Upper lobe of right lung (tissue), 1 donor: ENCODE measurements around the gene PCDH11X. TPM values are rescaled to one million over a fixed set of nuclear protein-coding genes. Genes with fewer than 3 reads are reported as not detected.
"Not testable (repeated sequence)": the region's sequence is repeated elsewhere in the genome, so short reads cannot be mapped to it uniquely, and the experiment has no call there.

Experiments used
- ATAC-seq: fragments of 200-7000 bp; cut with Tn5 transposase; one replicate; pipeline ENCODE4 v1.9.1; 2020; ENCODE audit warnings: mild to moderate bottlenecking, moderate library complexity
- DNase-seq: peaks from one replicate; pipeline ENCODE4 v3.0.0-alpha.2; 2020
- H3K27ac ChIP-seq: fragments of 200-600 bp; one replicate; pipeline ENCODE4 v1.8.0; 2022
- H3K27me3 ChIP-seq: fragments of 200-600 bp; one replicate; pipeline ENCODE4 v1.8.0; 2022; ENCODE audit warnings: mild to moderate bottlenecking
- H3K36me3 ChIP-seq: fragments of 200-600 bp; one replicate; pipeline ENCODE4 v1.8.0; 2022
- H3K4me1 ChIP-seq: fragments of 200-600 bp; one replicate; pipeline ENCODE4 v1.8.0; 2022
- H3K4me3 ChIP-seq: fragments of 200-600 bp; one replicate; pipeline ENCODE4 v1.8.0; 2022; ENCODE audit warnings: mild to moderate bottlenecking
- H3K9me3 ChIP-seq: fragments of 200-600 bp; one replicate; pipeline ENCODE4 v1.8.0; 2022
- intact Hi-C: fragments of 100-400 bp; cut with DNase I; formaldehyde crosslinking; loops from one replicate; pipeline ENCODE4 v1.11.0; 2022
- long read RNA-seq: library from polyadenylated mRNA; unstranded; transcript quantifications from one replicate; pipeline ENCODE4 v2.0.0, GENCODE V29; 2021
- total RNA-seq: library from RNA; stranded (reverse); fragmentation: NEBNext Ultra II Directional; extraction: Animal tissue kit (Norgen Biotek cat#: 25700); gene quantifications from one replicate; pipeline ENCODE4 v1.2.1, GENCODE V29; 2021
- donor health status: DM: no; HTN: yes; CAD: no; lungs with severe emphysema.

The PCDH11X gene, protein sequence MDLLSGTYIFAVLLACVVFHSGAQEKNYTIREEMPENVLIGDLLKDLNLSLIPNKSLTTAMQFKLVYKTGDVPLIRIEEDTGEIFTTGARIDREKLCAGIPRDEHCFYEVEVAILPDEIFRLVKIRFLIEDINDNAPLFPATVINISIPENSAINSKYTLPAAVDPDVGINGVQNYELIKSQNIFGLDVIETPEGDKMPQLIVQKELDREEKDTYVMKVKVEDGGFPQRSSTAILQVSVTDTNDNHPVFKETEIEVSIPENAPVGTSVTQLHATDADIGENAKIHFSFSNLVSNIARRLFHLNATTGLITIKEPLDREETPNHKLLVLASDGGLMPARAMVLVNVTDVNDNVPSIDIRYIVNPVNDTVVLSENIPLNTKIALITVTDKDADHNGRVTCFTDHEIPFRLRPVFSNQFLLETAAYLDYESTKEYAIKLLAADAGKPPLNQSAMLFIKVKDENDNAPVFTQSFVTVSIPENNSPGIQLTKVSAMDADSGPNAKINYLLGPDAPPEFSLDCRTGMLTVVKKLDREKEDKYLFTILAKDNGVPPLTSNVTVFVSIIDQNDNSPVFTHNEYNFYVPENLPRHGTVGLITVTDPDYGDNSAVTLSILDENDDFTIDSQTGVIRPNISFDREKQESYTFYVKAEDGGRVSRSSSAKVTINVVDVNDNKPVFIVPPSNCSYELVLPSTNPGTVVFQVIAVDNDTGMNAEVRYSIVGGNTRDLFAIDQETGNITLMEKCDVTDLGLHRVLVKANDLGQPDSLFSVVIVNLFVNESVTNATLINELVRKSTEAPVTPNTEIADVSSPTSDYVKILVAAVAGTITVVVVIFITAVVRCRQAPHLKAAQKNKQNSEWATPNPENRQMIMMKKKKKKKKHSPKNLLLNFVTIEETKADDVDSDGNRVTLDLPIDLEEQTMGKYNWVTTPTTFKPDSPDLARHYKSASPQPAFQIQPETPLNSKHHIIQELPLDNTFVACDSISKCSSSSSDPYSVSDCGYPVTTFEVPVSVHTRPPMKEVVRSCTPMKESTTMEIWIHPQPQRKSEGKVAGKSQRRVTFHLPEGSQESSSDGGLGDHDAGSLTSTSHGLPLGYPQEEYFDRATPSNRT (N-terminal part only)
- total RNA-seq = not detected
- long read RNA-seq = 0 reads

DNA sequence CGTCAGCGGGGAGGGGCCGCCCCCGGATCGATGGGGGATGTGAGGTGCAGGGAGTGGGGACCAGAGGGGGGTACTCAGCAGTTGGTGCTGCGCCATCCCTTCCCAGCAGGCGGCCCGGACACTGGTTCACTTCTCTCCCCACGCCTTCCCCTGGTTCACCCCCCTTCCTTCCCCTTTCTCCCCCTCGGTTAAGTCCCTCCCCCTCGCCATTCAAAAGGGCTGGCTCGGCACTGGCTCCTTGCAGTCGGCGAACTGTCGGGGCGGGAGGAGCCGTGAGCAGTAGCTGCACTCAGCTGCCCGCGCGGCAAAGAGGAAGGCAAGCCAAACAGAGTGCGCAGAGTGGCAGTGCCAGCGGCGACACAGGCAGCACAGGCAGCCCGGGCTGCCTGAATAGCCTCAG is at the start of gene PCDH11X:
TSS of gene PCDH11X (plus strand) at position 241 of the 400 bp plus-strand sequence. CDS start 56,130 bp downstream, outside the sequence.
- H3K4me3 ChIP-seq, H3K27ac ChIP-seq, H3K27me3 ChIP-seq, H3K36me3 ChIP-seq, H3K9me3 ChIP-seq, H3K4me1 ChIP-seq, intact Hi-C loops: not testable (repeated sequence)
- peak; percentile 82 for ATAC-seq
- DNase-seq = peak; percentile 62

DNA sequence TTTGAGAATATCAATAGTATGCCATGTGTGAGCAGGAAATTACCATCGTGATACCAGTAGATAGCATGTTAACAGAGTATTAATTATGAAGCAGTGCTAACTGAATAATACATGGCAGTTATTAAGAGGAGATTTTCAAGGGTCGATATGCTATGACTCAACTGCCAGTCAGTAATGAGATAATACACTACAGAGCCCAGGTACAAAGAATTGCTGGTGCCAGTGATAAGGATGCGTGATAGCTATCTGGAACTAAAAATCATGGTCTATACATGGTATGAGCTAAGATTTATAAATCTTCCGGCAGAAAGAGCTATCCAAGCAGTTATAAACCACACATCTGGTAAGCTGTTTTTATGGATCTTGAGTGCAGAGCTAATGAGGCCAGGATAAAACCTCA is 31.7 kb upstream of the PCDH11X start:
- intact Hi-C loops, H3K27me3 ChIP-seq, H3K9me3 ChIP-seq, DNase-seq, H3K4me3 ChIP-seq, H3K27ac ChIP-seq, H3K36me3 ChIP-seq, H3K4me1 ChIP-seq, ATAC-seq: not testable (repeated sequence)

DNA sequence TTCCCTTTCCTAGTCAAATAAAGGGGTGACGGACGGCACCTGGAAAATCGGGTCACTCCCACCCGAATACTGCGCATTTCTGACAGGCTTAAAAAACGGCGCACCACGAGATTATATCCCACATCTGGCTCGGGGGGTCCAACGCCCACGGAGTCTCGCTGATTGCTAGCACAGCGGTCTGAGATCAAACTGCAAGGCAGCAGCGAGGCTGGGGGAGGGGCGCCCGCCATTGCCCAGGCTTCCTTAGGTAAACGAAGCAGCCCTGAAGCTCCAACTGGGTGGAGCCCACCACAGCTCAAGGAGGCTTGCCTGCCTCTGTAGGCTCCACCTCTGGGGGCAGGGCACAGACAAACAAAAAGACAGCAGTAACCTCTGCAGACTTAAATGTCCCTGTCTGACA is 26.2 kb upstream of the PCDH11X start:
- H3K27me3 ChIP-seq, H3K36me3 ChIP-seq, H3K27ac ChIP-seq, H3K4me1 ChIP-seq, H3K9me3 ChIP-seq, H3K4me3 ChIP-seq, intact Hi-C loops, DNase-seq, ATAC-seq: not testable (repeated sequence)

DNA sequence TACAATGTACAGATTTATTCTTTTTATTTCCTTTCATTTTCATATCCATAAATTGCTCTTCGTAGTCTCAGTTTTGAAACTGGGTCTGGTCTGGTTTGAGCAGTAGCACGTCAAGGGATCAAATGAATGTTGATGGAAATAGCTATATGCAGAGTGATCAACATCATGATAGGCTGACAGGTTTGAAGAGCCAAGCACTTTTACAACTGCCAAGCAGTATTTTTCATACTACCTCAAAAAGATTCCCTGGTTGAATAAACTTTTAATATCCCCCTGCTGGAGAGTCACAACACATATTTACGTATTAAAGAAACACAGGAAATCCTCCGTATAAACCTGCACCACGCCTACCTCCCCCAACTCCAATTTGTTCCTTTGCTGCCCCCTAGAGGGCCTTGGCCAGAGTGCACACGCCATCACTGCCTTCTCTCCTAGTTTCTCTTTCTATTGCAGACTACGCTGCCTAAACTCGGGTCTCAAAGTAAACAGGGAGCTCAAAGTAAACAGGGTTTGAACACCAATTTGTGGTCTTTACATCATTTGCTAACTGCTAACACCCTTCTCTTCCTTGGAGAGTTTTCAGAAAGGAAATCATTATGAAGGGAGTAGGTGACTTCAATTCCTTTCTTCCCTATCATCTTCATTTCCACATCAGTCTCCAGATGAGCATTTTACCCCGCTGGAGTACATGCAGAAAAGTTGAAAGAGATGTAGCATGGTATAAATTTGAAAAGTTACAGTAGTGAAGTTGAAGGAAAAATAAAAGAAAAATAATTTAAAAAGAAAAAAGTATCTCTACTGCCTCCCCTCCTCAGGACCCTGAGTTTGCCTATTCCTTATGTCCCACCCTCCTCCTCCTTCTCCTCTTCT is 8.3 kb upstream of the PCDH11X start:
- DNase-seq, H3K27me3 ChIP-seq, intact Hi-C loops, H3K4me1 ChIP-seq, H3K4me3 ChIP-seq, H3K27ac ChIP-seq, H3K36me3 ChIP-seq, H3K9me3 ChIP-seq: not testable (repeated sequence)
- peak; percentile 86 for ATAC-seq

DNA sequence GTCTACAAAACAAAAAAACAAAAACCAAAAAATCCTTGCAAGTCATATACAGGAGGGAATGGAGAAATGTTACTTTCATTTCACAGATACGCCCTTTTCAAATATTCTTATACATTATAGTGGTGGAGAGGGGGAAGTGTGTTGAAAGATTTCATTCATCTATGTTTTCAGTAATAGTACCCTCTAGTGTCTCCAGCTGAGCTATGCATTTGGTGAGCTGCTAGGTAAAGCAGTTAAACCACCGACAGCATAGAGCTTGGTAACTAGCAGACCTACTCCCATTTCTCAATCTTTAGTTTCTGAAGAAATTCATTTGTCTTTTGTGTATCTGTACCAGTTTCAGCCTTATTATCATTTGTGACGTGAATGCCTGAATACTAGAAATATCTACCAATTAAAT is 5.2 kb upstream of the PCDH11X start:
- H3K27ac ChIP-seq, DNase-seq, intact Hi-C loops, ATAC-seq, H3K4me3 ChIP-seq, H3K36me3 ChIP-seq, H3K9me3 ChIP-seq, H3K4me1 ChIP-seq, H3K27me3 ChIP-seq: not testable (repeated sequence)

DNA sequence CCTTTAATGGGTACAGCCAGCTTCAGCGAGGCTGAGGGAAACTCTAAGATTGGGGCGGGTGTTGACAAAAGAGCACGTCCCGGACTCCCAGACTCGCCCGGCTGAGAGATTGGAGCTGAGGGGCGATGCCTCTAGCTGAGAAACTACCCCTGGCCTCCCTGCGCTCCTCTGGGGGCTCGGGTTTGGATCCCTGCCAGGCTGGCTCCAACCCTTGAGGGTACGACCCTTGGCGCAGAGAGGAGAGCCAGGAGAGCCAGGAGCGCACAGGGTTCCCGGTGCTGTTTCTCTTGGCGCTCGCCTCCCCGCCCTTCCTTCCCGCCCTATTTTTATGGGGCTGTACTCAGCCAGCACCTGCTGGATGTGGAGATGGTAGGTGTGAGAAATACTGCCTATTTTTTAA is 833 bp downstream of the PCDH11X start:
- H3K4me1 ChIP-seq, H3K36me3 ChIP-seq, intact Hi-C loops, H3K4me3 ChIP-seq, H3K27ac ChIP-seq, H3K27me3 ChIP-seq, ATAC-seq, DNase-seq, H3K9me3 ChIP-seq: not testable (repeated sequence)

DNA sequence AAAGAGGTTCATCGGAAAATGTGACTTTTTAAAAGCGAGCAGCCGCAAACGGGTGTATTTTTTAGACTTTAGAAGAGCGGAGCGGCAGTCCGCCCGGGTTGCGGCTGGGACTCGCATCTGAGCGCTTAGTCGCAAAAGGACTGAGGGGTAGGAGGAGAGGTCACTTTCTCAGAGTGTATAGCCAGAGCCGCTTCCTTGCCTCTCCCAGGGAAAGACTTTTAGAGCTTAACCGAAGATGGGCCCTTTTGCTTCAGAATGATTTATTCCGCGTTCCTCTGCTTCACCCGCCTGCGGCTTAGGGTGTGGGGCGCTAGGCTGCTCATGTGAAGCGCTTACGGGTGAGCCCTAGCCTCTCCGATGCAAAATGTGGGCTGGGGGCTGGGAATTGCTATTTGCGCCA is 1.5 kb downstream of the PCDH11X start:
- DNase-seq, H3K9me3 ChIP-seq, ATAC-seq, H3K27me3 ChIP-seq, H3K4me1 ChIP-seq, H3K27ac ChIP-seq, H3K4me3 ChIP-seq, H3K36me3 ChIP-seq, intact Hi-C loops: not testable (repeated sequence)

DNA sequence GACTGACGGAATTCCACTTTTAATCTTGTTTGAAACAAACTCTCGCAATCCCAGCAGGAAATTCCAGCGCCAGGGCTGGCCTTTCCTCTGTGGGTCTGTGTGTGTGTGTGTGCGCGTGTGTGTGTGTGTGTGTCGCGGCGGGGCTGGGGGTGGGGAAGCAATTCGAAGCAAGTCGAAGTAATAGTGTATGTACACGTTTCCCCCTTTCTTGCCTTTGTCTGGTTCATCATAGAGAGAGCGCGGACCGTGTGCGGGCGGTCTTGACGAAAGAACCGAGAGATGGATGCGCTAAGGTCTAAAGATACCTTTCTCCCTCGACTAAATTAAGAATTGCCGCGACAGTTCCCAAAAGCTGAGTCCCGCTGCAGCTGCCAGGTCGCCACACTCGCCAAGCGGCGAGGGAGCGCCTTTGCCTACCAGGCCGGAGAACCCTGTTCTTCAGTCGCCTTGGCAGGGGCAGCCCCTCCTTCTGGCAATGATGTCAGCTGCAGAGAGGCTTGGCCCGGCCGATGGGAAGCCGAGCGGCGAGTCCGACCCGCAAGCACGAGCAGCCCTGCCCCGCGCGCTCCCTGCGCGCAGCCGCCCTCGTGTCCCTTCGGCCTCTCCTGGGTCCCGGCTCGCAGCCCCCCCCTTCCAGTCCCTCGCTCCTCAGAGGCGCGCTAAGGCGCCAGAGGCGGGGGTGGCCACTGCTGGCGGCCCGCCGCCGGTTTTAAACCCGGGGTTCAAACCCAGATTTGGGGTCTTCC is 2.6 kb downstream of the PCDH11X start:
- H3K27me3 ChIP-seq, H3K4me1 ChIP-seq, H3K27ac ChIP-seq, H3K4me3 ChIP-seq, intact Hi-C loops, DNase-seq, H3K36me3 ChIP-seq, H3K9me3 ChIP-seq: not testable (repeated sequence)
- ATAC-seq = peak; percentile 30

DNA sequence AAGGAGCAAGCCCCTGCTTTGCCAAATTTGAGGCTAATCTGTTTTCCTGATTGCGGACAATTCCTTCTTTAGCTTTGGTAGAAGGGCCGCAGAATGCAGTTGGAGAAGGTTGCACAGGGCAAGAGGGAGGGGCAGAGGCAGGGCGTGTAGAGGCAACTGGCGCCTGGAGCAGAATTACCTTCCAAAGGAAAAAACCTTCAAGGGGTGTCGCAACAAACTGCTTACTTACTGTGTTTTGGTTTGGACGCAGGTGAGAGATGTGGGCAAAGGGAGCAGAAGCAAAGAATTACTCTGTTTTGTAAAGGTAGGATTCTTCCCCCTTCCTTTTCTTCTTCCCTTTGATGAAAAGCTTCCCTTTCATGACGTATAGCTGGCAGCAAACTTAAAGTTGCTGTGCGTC is 3.6 kb downstream of the PCDH11X start:
- H3K27me3 ChIP-seq, ATAC-seq, intact Hi-C loops, H3K4me3 ChIP-seq, H3K36me3 ChIP-seq, H3K4me1 ChIP-seq, H3K27ac ChIP-seq, H3K9me3 ChIP-seq, DNase-seq: not testable (repeated sequence)

DNA sequence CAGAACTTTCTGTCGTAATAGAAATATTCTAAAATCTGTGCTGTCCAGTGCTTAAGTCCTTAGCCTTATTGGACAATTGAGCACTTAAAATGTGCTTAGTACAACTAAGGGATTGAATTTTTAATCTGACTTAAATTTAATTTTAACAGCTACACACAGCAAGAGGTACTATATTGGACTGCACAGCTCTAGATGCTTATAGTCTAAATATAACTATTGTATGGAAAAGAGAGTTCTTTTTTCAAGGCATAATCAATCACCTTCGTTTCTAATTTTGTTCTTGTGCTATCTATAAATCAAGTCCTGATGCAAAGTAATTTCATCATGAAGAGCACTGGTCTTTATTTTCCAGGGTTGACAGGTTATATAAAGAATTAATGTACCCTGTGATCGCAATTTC is 38.4 kb downstream of the PCDH11X start:
- H3K36me3 ChIP-seq, intact Hi-C loops: not testable (repeated sequence)

DNA sequence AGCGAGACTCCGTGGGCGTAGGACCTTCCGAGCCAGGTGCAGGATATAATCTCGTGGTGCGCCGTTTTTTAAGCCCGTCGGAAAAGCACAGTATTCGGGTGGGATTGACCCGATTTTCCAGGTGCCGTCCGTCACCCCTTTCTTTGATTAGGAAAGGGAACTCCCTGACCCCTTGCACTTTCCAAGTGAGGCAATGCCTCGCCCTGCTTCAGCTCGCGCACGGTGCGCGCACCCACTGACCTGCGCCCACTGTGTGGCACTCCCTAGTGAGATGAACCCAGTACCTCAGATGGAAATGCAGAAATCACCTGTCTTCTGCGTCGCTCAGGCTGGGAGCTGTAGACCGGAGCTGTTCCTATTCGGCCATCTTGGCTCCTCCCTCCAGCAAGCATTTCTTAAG is 46.1 kb downstream of the PCDH11X start:
- H3K4me3 ChIP-seq, H3K36me3 ChIP-seq, H3K27me3 ChIP-seq, ATAC-seq, DNase-seq, intact Hi-C loops, H3K9me3 ChIP-seq, H3K27ac ChIP-seq, H3K4me1 ChIP-seq: not testable (repeated sequence)

More for the DNA sequence above, 38.4 kb downstream of the PCDH11X start:
- H3K4me1 ChIP-seq, H3K9me3 ChIP-seq, ATAC-seq, H3K27ac ChIP-seq, DNase-seq, H3K4me3 ChIP-seq, H3K27me3 ChIP-seq: not testable (repeated sequence)
